HCEC 1CT (cell line): Measurements from ENCODE around the gene CABP4.
"Not testable (repeated sequence)": the region's sequence is repeated elsewhere in the genome, so short reads cannot be mapped to it uniquely, and the experiment has no call there.

Experiments used
- DNase-seq: peaks from one replicate; pipeline ENCODE4 v3.0.0-alpha.2; 2017

The CABP4 gene

DNA sequence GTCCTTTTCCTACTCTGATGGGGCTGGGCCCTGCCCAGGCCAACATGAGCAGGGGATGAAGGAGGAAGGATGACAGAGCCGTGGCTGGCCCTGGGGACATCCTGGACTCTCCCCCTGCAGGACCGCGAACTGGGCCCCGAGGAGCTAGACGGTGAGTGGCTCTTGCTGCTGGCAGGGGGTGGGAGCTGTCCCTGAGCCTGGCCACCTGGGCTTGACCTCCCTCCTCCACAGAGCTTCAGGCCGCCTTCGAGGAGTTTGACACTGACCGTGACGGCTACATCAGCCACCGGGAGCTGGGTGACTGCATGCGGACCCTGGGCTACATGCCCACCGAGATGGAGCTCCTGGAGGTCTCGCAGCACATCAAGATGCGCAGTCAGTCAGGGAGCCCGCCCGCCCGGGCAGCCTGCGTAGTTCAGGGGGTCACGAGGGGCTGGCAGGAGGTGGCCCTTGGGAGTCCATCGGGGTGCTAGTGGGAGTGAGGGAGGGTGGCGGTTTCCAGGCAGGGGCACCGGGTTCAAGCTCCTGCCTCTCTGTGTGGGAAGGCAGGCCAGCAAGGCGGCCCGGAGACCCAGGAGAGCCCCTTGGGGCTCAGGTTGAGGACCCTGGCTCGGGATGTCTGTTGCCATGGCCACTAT is 1.0 kb downstream of the CABP4 start:
- DNase-seq = no peak

DNA sequence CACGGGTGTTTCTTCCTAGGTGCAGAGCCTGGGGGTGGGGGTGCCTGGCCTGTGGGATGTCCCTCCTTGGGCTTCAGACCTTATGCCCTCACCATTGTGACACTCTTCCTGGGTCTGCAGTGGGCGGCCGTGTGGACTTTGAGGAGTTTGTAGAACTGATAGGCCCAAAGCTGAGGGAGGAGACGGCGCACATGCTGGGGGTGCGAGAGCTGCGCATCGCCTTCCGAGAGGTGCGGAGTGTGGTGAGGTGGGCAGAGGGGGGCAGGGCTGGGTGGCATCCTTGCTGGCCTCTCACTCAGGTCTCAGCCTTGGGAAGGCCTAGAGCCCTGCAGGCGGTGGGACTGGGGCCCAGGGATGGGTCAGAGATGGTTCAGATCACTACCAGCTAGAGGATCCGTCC is 2.3 kb downstream of the CABP4 start:
- DNase-seq = no peak

DNA sequence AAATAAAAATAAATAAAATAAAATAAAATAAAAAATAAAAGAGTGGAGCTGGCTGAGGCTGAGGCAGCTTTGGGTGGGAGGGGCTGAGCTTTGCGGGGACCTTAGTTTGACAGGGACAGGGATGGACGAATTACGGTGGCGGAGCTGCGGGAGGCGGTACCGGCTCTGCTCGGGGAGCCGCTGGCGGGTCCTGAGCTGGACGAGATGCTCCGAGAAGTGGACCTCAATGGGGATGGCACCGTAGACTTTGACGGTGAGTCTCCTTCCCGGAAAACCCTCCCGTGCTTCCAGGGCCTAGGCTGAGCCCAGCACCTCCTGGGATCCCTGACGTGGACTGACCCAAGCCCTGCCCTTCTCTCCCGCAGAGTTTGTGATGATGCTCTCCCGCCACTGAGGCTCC is 3.1 kb downstream of the CABP4 start:
- no peak for DNase-seq

DNA sequence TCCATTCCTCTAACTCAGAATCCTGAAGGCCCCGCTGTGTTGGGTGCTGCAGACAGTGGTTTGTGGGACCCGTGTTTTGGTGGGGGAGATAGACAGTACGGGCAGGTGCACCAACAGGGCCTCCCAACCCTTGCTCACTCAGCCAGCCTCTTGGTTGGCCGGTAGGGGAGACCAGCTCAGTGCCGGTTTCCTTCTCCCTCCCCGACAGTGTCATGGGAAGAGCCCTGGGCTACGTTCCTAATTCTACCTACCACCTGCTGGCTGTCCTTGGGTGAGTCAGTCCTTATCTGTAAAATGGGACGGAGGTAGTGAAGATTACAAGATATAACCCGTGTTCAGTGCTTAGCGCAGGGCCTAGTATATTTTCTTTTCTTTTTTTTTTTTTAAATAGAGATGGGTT is 8.0 kb downstream of the CABP4 start:
- no peak for DNase-seq

DNA sequence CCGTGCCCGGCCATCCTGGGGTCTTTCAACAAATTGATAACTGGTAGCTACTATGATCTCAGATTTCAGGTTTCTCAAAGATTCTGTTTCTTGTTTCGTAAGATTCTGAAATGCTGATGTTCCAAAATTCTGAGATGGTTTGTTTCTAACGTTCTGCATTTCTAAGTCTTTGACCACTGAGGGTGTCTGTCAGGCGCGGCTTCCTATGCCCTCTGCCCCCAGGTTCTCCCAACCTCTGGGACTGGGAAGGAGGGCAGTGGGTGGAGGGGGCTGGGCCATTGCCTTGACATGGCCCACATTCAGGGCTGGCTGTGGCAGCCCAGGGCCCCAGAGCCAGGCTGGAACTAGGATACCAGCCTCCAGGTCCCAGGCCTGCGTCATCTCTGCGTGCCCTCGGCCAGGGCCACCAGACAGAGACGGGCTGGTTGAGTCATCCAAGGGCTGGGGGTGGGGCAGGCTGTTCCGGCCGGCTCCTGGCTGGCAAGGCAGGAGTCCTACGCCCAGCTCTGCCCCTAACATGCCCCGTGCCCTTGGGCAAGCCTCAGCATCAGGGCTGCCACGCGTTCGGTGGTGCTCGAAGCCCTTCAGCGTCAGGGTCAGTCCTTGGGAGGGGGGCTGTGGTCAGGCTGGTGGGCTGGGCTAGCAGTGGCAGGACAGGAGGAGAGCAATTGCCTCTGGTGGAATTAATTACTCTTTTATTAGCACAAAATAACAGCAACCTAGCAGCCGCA is 8.7 kb downstream of the CABP4 start:
- DNase-seq = no peak

DNA sequence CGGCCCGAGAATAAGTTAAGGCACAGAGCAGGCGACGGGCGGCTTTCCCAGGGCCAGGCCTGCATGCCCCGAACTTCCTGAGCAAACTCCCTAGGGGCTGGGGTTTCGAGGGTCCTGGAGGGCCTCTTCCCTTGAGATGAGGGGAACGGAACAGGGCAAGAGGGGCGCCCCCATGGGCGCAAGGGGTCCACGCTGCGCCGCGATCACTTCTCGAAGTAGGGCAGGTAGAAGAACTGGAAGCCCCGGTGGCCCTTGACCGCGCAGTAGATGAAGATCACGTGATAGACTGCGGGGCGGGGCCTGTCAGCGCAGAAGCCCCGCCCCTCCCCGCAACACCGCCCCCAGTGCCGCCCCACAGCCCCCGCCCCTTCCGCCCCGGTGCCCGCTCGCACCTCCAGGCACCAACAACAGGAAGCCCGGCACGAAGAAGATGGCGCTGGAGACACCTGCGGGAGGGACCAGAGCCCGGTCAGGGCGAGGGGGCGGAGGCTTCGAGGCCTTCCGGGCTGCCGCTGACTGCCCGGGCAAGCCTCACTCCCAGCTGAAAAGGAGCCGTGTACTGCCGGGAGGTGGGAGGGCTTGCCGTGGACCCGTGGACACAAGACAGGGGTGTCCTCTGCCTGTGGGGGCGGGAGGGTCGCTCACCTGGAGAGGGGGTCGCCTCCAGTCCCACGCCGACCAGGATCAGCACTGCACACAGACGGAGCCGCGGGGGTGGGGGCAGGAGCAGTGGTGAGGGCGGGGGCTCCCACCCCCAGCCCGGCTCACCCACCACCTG is 9.4 kb downstream of the CABP4 start:
- peak; percentile 72 for DNase-seq

DNA sequence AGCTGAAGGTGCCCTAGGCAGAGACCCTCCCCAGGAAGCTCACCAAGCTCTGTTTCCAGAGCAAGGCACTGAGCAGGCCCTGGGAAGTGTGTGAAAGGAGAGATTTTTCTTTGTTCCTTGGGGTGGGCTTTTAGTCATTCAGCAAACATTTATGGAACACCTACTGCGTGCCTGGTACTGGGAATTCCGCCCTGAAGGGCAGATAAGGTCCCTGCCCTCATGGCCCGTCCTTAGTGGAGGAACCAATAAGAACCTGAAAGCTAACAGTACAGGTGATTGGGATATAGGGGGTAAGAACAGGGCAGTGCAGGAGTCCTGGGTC is 10.0 kb downstream of the CABP4 start:
- no peak for DNase-seq

DNA sequence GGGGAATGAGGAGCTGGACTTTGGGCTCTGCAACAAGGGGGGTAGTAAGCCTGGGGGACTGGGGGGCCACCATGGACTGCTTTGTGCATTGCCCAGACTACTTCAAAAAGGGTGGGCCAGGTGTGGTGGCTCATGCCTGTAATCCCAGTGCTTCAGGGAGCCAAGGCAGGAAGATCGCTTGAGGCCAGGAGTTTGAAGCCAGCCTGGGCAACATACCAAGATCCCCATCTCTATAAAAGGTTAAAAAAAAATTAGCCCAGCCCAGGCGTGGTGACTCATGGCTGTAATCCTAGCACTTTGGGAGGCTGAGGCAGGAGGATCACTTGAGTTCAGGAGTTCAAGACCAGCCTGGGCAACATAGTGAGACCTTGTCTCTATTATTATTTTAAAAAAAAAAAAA is 10.4 kb downstream of the CABP4 start:
- DNase-seq = not testable (repeated sequence)

DNA sequence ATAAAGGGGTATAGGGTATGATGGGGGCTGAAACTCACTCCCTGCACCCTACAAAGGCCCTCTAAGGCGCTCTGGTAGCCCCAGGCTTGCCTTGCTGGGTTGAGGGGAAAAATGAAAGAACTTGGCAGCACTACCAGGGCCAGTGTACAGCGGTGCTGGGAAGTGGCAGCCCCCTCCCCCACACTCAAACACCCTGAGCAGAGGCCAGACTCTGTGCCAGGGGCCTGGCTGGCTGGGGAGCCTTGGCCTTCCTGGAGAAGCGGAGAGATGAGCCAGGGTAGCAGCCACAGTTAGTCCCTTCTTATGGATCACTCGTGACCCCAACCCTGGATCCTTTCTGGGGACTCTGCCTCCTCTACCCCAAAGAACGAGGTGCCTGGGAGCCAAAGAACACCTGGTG is 11.2 kb downstream of the CABP4 start:
- no peak for DNase-seq

DNA sequence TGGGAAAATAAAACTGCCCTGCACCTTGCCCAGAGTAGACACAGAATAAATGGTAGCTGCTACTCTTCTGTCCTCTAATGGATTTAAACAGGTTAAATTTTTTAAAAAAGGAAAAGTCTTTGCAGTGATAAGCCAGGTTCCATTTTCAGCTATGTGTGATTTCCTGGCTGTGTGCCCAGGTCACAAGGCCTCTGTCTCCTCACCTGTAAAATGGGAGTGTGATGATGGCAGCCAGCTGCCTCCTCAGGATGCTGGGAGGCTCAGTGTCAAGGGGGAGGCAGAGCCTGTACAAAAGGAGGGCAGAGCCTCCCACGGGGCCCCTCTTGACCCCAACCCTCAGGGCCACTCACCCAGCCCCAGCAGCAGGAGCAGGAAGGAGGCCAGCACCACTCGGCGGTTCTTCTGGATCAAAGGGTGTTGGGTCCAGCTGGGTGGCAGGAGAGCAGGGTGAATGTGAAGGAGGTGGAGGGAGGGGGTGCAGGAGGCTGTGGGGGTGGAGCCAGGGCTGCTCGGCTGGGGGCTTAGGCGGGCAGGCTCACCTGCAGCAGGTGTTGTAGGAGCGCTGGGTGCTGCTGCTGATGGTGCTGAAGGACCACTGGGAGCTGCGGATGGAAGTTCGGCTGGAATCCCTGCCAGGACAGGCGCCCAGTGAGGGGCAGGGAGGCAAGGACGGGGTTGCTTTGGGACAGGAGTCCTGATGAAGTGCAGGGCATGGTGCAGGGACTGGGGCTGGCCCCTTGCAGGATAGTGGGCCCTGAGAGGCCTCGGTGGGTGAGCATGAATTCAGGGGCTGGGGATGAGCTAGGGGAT is 12.0 kb downstream of the CABP4 start:
- no peak for DNase-seq

DNA sequence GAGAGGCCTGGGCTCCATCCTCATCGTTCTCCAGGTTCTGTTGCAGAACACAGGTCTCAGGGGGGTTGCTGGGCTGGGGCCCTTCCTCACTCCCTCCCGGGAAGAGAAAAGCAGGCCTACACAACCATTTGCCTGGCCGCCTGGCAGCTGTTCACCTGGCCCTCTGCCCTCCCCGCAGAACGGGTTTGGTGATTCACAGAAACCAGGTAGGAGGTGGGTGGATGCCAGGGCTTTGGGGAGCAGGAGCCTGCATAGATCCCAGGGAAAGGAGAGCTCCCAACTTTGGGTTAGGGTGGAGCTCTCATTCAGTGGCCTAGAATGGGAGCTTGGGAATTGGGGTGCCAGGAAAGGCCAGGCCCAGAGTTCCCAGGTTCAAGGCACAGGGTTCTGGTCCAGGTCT is 12.9 kb downstream of the CABP4 start:
- DNase-seq = no peak

DNA sequence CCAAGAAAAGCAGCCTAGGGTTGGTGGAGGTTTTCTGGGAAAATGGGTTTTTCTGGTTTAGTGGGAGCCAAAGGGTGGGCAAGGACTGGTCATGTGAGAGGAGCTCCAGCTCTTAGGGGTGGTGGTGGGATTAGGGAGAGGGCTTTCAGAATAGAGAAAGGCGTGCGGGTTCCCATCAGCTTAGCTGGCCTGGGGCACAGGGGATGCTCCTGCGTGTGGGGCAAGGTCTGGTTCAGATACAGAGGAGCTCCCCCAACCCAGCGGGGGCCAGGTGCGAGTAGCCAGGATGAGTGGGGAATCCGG is 13.3 kb downstream of the CABP4 start:
- no peak for DNase-seq

DNA sequence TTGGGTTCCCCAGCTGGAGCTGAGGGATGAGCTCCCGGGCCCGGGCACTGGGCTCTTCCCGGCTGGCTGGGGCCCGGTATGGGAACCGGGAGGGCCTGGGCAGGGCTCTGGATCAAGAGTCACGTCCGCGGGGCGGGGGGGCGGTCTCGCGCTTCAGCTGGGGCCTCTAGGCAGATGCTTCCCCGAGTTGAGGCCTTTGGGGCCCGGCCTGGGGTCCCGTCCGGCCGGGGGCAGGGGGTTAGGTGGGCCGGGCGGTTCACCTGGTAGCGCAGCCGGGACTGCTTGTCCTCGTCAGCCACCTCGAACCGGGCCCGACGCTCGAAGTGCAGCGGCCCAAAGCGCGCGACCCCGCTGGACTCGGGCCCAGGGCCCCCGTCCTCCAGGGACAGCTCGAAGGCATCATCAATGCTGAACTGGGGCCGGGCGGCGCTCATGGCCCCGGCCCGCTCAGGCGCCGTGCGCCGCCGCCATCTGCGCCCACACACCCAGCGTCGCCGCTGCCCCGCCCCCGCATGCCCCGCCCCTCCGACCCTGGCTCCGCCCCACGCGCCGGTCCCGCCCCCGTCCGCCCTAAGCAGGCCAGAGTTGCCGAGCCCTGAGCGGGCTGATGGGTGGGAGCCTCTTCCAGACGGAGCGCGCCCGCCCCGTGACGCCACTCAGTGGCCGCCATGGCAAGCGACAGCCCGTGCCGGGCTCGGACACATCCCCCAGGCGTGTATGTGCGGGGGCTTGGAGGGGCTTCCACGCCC is 13.8 kb downstream of the CABP4 start, which contains the start of gene TMEM134:
TMEM134 (minus strand) TSS at position 493 of the 749 bp plus-strand sequence; CDS start at position 434, 59 bp downstream.
- peak; percentile 91 for DNase-seq

DNA sequence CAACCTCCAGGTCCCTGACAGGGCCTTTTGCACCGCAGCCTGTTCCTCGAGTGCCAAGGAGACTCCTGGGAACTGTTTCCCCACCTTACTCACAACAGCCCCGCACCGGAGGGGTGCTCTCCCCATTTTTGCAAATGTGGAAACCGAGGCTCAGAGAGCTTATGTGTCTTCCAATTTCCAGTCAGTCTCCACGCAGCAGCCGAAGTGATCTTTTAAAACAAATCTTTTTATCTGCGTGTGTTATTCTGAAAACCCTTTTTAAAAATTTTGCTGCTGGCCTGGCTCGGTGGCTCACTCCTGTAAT is 14.3 kb downstream of the CABP4 start:
- DNase-seq = no peak

DNA sequence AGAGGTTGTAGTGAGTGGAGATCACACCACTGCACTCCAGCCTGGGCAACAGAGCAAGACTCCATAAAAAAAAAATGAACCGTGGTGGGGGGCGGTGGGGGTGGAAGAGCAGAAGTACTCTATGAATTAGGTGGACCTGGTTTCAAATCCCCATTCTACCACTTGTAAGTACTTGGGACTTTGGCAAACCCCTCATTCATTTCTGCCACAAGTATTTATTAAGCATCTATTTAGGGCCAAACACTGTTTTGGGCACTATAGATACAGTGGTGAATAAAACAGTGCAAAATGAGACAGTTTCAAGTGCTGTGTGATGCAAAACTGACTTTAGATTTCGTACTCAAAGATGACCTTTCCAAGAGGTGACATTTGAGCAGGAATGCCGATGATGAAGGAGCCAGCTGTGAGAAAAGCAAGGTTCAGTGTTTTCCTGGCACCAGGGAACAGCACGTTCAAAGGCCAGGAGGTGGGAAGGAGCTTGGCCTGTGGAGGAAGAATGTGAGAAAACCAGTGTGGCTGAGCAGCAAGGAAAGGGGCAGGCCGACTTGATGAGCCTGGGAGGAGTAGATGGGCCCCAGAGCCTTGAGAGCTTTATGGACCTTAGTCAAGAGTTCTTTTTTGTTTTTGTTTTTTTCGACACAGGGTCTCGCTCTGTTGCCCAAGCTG is 15.3 kb downstream of the CABP4 start:
- no peak for DNase-seq

DNA sequence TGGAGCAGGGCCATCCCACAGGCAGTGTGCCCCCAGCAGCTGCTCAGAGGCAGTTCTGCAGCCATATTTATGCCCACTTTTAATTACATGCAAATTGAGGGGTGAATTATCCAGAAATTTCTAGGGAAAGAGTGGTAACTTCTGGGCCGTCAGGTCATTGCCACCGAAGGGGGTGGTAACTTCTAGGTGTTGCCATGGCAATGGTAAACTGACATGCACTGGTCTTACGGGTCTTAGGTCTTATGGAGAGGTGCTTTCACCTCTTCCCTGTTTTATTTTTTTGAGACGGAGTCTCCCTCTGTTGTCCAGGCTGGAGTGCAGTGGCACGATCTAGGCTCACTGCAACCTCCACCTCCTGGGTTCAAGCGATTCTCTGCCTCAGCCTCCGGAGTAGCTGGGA is 17.7 kb downstream of the CABP4 start:
- DNase-seq = no peak

DNA sequence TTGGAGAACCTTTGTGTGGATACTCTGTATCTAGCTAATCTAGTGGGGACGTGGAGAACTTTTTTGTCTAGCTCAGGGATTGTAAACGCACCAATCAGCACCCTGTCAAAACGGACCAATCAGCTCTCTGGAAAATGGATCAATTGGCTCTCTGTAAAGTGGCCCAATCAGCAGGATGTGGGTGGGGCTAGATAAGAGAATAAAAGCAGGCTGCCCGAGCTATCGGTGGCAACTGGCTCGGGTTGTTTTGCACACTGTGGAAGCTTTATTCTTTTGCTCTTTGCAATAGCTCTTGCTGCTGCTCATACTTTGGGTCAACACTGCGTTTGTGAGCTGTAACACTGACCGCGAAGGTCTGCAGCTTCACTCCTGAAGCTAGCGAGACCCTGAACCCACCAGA is 21.5 kb downstream of the CABP4 start:
- DNase-seq = not testable (repeated sequence)

DNA sequence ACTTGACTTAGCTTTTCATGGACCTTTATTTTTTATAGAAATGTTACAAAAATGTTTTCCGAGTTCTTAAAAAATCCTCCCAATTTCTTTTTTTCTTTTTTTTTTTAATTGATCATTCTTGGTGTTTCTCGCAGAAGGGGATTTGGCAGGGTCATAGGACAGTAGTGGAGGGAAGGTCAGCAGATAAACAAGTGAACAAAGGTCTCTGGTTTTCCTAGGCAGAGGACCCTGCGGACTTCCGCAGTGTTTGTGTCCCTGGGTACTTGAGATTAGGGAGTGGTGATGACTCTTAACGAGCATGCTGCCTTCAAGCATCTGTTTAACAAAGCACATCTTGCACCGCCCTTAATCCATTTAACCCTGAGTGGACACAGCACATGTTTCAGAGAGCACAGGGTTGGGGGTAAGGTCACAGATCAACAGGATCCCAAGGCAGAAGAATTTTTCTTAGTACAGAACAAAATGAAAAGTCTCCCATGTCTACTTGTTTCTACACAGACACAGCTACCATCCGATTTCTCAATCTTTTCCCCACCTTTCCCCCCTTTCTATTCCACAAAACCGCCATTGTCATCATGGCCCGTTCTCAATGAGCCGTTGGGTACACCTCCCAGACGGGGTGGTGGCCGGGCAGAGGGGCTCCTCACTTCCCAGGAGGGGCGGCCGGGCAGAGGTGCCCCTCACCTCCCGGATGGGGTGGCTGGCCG is 22.3 kb downstream of the CABP4 start:
- not testable (repeated sequence) for DNase-seq

DNA sequence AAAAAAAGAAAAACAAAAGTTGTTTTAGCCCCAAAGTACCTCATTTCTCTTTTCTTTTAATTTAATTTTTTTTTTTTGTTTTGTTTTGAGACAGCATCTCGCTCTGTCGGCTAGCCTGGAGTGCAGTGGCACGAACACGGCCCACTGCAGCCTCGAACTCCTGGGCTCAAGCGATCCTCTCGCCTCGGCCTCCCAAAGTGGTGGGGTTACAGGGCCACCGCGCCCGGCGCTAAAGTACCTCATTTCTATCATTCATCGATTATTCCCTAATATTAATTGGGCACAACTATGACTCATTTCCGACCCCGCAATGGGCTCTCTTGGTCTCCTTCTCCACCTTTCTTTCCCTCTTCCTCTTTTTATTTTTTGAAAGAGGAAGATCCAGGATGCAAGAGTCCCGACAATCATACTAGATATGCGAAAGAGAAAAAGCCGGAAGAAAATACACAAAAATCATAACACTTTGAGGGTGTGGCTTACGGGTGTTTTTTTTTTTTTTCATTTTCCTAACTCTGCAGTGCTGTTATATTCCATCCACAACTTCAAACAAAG is 27.2 kb downstream of the CABP4 start:
- DNase-seq = no peak

DNA sequence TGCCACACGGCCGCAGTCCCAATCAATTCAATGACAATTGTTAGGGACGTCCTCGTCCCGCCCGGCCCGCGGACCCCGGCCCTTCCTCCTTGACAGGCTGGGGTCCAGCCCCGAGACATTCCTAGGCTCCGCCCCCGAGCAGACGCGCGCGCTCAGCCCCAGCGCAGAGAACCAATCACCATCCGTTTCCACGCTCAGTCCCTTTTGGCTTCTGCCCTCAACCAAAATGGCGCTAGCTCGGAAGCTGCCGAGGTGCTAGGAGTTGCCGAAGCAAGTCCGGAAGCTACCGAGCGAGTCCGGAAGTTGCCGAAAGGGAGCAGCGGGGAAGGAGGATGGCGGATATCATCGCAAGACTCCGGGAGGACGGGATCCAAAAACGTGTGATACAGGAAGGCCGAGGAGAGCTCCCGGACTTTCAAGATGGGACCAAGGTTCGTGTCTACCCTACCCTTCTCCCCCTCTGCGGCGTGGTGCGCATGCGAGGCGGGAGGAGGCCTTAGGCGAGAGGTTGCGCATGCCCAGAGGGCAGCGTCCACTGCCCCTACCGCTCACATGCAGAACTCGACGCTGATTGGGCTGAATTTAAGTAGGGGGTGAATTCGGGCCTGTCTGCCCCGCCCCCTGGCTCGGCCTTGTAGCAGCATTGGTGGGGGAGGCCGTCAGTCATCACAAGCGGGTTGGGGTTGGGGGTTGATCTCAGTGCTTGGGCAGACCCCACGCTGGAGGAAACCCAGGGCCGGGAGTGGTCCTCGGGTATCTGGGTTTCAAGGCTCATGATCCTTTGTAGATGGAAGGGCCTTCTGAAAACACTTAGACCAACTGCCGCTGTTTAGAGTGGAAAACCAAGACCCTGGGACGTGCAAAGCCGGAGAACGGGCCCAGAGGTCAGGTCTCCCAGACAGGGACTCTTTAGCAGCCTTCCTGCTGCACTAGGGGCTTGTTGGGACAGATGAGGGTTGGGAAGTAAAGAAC is 28.0 kb downstream of the CABP4 start, which contains the start of gene AIP:
AIP (plus strand) TSS at position 200 of the 972 bp plus-strand sequence; CDS start at position 333, 133 bp downstream.
- DNase-seq = peak; percentile 97
